Measurements from ENCODE around the gene MTAP.

The MTAP gene

DNA sequence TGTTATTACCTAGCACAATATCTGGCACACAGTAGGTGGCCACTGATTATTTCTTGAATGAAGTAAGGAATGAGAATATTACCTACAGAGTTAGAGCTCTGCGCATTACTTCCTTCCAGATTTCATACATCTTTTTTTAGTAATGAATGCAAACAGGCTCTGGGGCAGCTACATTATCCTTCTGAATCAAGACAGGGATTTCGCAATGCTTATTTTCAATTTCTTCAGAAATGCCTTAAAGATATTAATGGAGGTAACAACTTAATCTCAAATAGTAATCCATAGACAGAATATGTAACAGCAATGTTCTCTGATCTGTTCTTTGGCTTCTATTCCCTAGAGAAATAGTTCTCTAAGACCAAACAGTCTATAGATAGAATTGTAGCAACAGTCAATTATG lies 159.1 kb downstream of the MTAP start:
- no peak for TF ChIP-seq CTCF (IDR thresholded peaks at IDR 0.05; ENCODE audit: insufficient read depth, low read depth, low read length, missing control alignments)
- DNase-seq (ENCODE audit: low read depth) = no peak
- no peak overlapping the region for H3K4me3 ChIP-seq (ENCODE audit: low read depth, low read length)

GRCh38 chr9:21964925-21965385 lies 162.5 kb downstream of the MTAP start:
- TF ChIP-seq CTCF (IDR thresholded peaks at IDR 0.05; ENCODE audit: insufficient read depth, low read depth, low read length, missing control alignments) = no peak
- DNase-seq (ENCODE audit: low read depth) = peak; percentile 59
- H3K4me3 ChIP-seq (ENCODE audit: low read depth, low read length) = peak overlapping the region; percentile 42

- H3K4me3 ChIP-seq (ENCODE audit: low read depth, low read length) = peak overlapping the region; percentile 42
- no peak for TF ChIP-seq CTCF (IDR thresholded peaks at IDR 0.05; ENCODE audit: insufficient read depth, low read depth, low read length, missing control alignments)
- peak; percentile 42 for DNase-seq (ENCODE audit: low read depth)
Observed at GRCh38 chr9:21965401-21965951, 163.0 kb downstream of the MTAP start.

GRCh38 chr9:21966140-21966851 lies 163.9 kb downstream of the MTAP start:
- DNase-seq (ENCODE audit: low read depth) = no peak
- H3K4me3 ChIP-seq (ENCODE audit: low read depth, low read length) = no peak overlapping the region
- TF ChIP-seq CTCF (IDR thresholded peaks at IDR 0.05; ENCODE audit: insufficient read depth, low read depth, low read length, missing control alignments) = no peak

- no peak for DNase-seq (ENCODE audit: low read depth)
Observed at GRCh38 chr9:21967169-21967568, 164.7 kb downstream of the MTAP start.

DNA sequence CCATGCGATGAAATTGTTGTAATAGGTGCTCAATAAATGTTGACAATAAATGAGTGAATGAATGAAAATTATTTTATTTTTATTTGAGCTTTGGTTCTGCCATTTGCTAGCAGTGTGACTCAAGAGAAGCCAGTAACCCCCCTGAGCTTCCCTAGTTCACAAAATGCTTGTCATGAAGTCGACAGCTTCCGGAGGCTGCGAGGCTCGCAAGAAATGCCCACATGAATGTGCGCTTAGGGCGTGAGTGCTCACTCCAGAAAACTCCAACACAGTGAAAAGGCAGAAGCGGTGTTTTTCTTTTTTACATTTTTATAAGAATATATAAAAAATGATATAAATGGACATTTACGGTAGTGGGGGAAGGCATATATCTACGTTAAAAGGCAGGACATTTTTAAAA lies 165.3 kb downstream of the MTAP start:
- H3K4me3 ChIP-seq (ENCODE audit: low read depth, low read length) = no peak overlapping the region
- TF ChIP-seq CTCF (IDR thresholded peaks at IDR 0.05; ENCODE audit: insufficient read depth, low read depth, low read length, missing control alignments) = no peak
- no peak for DNase-seq (ENCODE audit: low read depth)

More at GRCh38 chr9:21967169-21967568, 164.7 kb downstream of the MTAP start:
- TF ChIP-seq CTCF (IDR thresholded peaks at IDR 0.05; ENCODE audit: insufficient read depth, low read depth, low read length, missing control alignments) = no peak
- no peak overlapping the region for H3K4me3 ChIP-seq (ENCODE audit: low read depth, low read length)
